GM12874 (cell line): ENCODE results near the gene MTMR6.

ENCODE experiments used
- TF ChIP-seq, protein P1 (sequence below): IDR thresholded peaks from 2 replicates; pipeline ENCODE4 v1.5.1; 2011; ENCODE audit warnings: low read depth, mild to moderate bottlenecking, control low read depth, low read length, moderate library complexity; ENCODE audit not compliant: insufficient read depth

Gene MTMR6

GRCh38 chr13:25268561-25268960 lies 18.7 kb downstream of the MTMR6 start:
- TF ChIP-seq, protein P1, sequence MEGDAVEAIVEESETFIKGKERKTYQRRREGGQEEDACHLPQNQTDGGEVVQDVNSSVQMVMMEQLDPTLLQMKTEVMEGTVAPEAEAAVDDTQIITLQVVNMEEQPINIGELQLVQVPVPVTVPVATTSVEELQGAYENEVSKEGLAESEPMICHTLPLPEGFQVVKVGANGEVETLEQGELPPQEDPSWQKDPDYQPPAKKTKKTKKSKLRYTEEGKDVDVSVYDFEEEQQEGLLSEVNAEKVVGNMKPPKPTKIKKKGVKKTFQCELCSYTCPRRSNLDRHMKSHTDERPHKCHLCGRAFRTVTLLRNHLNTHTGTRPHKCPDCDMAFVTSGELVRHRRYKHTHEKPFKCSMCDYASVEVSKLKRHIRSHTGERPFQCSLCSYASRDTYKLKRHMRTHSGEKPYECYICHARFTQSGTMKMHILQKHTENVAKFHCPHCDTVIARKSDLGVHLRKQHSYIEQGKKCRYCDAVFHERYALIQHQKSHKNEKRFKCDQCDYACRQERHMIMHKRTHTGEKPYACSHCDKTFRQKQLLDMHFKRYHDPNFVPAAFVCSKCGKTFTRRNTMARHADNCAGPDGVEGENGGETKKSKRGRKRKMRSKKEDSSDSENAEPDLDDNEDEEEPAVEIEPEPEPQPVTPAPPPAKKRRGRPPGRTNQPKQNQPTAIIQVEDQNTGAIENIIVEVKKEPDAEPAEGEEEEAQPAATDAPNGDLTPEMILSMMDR = no peak

GRCh38 chr13:25267715-25268114 lies 19.6 kb downstream of the MTMR6 start:
- TF ChIP-seq, protein P1 = peak; percentile 13; the same call in 1 of the 2 replicates

GRCh38 chr13:25266706-25267105 lies 20.6 kb downstream of the MTMR6 start:
- TF ChIP-seq, protein P1 = no peak

DNA sequence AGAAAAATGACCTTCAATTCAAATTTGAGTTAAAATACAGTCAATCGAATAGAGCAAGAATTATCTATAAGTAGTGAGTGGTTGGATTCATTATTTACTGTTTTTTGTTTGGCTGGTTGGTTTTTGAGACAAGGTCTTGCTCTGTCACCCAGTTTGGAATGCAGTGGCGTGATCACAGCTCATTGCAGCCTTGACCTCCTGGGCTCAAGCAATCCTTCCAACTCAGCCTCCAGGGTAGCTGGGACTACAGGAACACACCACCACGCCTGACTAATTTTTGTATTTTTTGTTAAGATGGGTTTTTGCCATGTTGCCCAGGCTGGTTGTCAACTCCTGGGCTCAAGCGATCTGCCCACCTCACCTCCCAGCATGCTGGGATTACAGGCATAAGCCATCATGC lies 25.0 kb downstream of the MTMR6 start:
- TF ChIP-seq, protein P1 = no peak

GRCh38 chr13:25253702-25254101 lies 33.6 kb downstream of the MTMR6 start:
- TF ChIP-seq, protein P1 = no peak

DNA sequence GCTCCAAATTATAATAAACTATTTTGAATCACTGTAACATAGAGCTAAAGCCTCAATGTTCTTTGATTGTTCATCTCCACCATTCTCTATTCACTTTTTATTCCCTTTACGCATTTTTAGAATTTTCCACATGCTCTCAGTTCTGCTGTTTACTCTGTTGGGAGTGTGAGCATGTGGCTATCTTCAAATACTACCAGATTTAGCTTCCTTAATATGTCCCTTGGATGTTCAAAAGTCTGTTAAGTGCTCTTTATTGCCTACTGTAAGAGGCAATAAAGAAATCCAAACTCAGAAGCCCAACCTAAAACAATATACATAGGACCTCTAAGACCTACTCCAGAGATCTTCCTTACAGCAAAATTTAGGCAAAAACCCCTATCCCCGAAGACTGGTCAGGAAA lies 34.5 kb downstream of the MTMR6 start:
- TF ChIP-seq, protein P1 = no peak

DNA sequence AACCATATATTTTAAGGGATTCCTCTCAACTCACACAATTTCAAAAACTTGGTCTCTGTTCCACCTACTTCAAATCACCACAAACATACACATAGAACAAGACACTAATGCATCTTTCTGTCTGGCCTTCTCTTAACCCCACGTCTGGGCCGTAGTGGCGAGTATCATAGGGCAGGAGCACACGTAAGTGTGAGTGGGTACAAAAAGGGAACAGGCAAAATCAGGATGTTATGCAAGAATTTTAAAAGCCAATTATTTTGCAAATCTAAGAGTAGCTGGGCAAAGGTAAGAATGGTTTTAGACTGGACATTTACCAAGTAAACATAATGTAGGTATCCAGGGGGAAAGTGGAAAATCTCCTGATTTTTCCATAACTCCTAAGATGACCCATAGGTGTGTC lies 35.1 kb downstream of the MTMR6 start:
- TF ChIP-seq, protein P1 = no peak
